BLaER1 (cell line): ENCODE measurements around the gene CFAP126.
"Not testable (repeated sequence)": the region's sequence is repeated elsewhere in the genome, so short reads cannot be mapped to it uniquely, and the experiment has no call there.

Experiments used
- H3K27ac ChIP-seq: shearing (Covaris generic); formaldehyde crosslinking; 2 replicates; pipeline ENCODE4 v1.8.1; 2022
- H3K27me3 ChIP-seq: shearing (Covaris generic); formaldehyde crosslinking; 2 replicates; pipeline ENCODE4 v1.8.1; 2022
- H3K36me3 ChIP-seq: shearing (Covaris generic); formaldehyde crosslinking; 2 replicates; pipeline ENCODE4 v1.8.1; 2022
- H3K4me1 ChIP-seq: shearing (Covaris generic); formaldehyde crosslinking; 2 replicates; pipeline ENCODE4 v1.8.1; 2022
- H3K4me2 ChIP-seq: shearing (Covaris generic); formaldehyde crosslinking; 2 replicates; pipeline ENCODE4 v1.8.1; 2022
- H3K4me3 ChIP-seq: shearing (Covaris generic); formaldehyde crosslinking; 2 replicates; pipeline ENCODE4 v1.8.1; 2022
- H3K9ac ChIP-seq: shearing (Covaris generic); formaldehyde crosslinking; 2 replicates; pipeline ENCODE4 v1.8.1; 2022
- H3K9me3 ChIP-seq: shearing (Covaris generic); formaldehyde crosslinking; 2 replicates; pipeline ENCODE4 v1.8.1; 2022
- H4K20me1 ChIP-seq: shearing (Covaris generic); formaldehyde crosslinking; 2 replicates; pipeline ENCODE4 v1.8.1; 2022
- Cebpa-rat ChIP-seq: shearing (Covaris generic); IDR thresholded peaks from 2 replicates; pipeline ENCODE4 v1.8.1; 2022

CFAP126 gene

DNA sequence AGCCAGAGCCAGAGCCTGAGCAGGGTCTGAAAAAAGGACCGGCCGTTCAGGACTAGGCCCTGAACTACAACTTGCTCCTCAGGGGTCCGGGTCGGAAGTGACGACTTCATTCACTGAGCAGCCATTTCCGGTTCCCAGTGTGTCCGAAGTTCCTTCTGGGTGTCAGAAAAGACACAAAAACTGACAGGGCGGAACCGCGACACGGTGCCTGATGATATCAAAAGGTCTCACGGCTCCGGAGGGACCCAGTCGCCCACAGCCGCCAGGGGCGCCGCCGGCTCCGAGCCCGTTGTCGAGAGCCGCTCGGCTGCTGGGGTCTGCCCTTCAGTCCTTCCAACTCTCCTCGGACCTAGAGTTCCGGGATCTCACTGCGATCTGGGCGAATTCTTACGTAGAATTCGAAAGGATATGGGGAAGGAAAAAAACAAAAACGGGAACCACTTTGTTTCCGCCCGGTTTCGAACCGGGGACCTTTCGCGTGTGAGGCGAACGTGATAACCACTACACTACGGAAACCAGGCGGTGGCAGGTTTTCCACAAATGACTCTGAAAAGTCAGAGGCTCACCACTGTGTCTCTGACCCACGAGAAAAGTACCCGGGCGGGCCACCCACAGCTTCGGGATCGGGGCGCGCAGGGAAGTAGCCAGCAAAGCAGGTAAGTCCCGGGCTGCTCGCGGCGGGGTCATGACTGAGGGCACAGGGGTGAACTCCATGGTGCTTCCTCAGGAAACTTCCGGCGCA is 31.8 kb upstream of the CFAP126 start:
- Histone ChIP-seq H3K4me3 (peak overlapping the region; percentile 77), H3K9ac (peak overlapping the region; percentile 88), H3K36me3 (no peaks in the 10 kb centered on the region), H3K4me1 (peaks cover 20% of the 10 kb centered on the region), H3K27me3 (no peaks in the 10 kb centered on the region), H3K4me2 (peak overlapping the region; percentile 81), H3K27ac (peak overlapping the region; percentile 91), H3K9me3 (no peaks in the 10 kb centered on the region), H4K20me1 (no peaks in the 10 kb centered on the region)
- TF ChIP-seq Cebpa-rat = no peak

DNA sequence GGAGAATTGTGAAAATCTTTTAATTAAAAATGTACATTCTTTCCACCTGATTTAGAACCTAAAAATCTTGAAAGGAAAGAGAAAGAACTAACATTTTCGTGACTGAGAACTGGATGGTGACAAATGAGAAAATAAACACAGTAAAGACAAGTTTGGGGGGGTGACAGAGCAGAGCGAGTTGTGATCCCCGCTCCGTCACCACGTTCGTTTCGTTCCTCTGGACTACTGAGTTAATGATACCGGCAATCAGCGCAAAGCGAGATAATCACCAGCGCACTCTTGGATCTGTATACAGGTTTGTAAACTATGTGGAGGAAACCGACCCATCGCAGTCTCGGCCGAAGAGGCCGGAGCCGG is 31.2 kb upstream of the CFAP126 start:
- H4K20me1 ChIP-seq = no peaks in the 10 kb centered on the region
- H3K27me3 ChIP-seq = no peaks in the 10 kb centered on the region
- no peak for TF ChIP-seq Cebpa-rat
- H3K4me1 ChIP-seq = peaks cover 20% of the 10 kb centered on the region
- H3K36me3 ChIP-seq = no peaks in the 10 kb centered on the region
- peak overlapping the region; percentile 81 for H3K4me2 ChIP-seq
- H3K9ac ChIP-seq = peak overlapping the region; percentile 88
- H3K9me3 ChIP-seq = no peaks in the 10 kb centered on the region
- peak overlapping the region; percentile 91 for H3K27ac ChIP-seq
- H3K4me3 ChIP-seq = peak overlapping the region; percentile 77

DNA sequence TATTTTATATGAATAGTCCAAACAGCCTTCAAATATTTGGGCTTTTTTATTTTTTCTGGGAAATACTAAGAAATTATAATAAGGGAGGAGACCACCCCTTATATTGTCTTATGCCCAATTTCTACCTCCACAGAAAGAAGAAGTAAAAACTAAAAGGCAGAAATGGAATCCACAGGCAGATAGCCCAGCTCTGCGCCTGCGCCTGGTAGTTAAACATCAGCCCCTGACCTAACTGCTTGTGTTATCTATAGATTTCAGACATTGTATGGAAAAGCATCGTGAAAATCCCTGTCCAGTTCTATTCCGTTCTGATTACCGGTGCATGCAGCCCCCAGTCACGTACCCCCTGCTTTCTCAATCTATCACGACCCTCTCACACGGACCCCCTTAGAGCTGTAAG is 29.4 kb upstream of the CFAP126 start:
- H3K36me3 ChIP-seq, H3K27me3 ChIP-seq, H3K4me3 ChIP-seq, H3K9ac ChIP-seq, H4K20me1 ChIP-seq, H3K27ac ChIP-seq, H3K9me3 ChIP-seq, H3K4me2 ChIP-seq: not testable (repeated sequence)
- H3K4me1 ChIP-seq = peaks cover 20% of the 10 kb centered on the region

DNA sequence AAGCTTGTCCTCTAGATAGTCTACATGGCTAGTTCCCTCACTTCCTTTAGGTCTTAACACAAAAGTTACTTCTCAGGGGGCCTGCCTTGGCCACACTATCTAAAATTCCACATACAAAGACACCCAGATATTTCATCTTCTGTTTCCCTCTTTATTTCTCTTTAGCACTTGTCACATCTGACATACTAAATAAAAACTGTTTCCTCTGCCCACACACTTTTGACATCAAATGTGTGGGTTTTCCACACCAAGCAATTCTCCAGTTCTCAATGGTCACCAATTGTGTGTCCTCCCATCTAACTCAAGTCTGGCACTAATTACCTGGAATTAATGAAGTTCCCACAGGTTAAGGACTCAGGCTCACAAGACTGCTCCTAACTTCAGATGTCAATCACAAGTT is 25.5 kb upstream of the CFAP126 start:
- TF ChIP-seq Cebpa-rat = no peak
- Histone ChIP-seq H3K36me3 (no peaks in the 10 kb centered on the region), H3K9me3 (no peaks in the 10 kb centered on the region), H3K4me3 (no peak overlapping the region), H3K4me2 (no peak overlapping the region), H3K4me1 (peaks cover 19% of the 10 kb centered on the region), H3K27me3 (no peaks in the 10 kb centered on the region), H3K27ac (no peak overlapping the region), H4K20me1 (no peaks in the 10 kb centered on the region), H3K9ac (no peak overlapping the region)

DNA sequence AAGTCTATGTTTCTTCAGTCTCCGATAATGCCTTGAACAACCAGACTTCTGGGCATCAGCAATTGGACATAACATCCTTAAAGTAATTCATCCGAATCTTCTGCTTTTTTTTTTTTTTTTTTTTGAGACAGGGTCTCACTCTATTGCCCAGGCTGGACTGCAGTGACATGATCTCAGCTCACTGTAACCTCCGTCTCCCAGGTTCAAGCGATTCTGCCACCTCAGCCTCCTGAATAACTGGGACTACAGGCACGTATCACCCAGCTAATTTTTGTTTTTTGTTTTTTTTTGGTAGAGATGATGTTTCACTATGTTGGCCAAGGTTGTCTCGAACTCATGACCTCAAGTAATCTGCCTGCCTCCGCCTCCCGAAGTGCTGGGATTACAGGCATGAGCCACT is 23.9 kb upstream of the CFAP126 start:
- Histone ChIP-seq H3K4me2 (no peak overlapping the region), H4K20me1 (no peaks in the 10 kb centered on the region), H3K4me3 (no peak overlapping the region), H3K27me3 (no peaks in the 10 kb centered on the region), H3K36me3 (no peaks in the 10 kb centered on the region), H3K9ac (no peak overlapping the region), H3K9me3 (no peaks in the 10 kb centered on the region), H3K27ac (no peak overlapping the region), H3K4me1 (peaks cover 17% of the 10 kb centered on the region)
- no peak for TF ChIP-seq Cebpa-rat

DNA sequence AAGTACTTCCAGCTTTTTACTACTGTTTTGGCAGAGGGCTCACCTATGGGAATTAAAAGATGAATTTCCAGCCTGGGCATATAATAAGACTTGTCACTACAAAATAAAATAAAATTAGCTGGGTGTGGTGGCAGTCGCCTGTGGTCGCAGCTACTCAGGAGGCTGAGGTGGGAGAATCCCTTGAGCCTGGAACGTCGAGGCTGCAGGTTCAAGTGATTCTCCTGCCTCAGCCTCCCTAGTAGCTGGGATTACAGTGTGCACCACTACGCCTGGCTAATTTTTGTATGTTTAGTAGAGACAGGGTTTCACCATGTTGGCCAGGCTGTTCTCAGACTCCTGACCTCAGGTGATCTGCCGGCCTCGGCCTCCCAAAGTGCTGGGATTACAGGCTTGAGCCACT is 23.5 kb upstream of the CFAP126 start:
- H3K9me3 ChIP-seq, H3K27me3 ChIP-seq, H3K36me3 ChIP-seq, H3K9ac ChIP-seq, H4K20me1 ChIP-seq, H3K4me3 ChIP-seq, H3K27ac ChIP-seq: not testable (repeated sequence)
- Histone ChIP-seq H3K4me1 (peaks cover 17% of the 10 kb centered on the region), H3K4me2 (peak overlapping the region; percentile 91)

DNA sequence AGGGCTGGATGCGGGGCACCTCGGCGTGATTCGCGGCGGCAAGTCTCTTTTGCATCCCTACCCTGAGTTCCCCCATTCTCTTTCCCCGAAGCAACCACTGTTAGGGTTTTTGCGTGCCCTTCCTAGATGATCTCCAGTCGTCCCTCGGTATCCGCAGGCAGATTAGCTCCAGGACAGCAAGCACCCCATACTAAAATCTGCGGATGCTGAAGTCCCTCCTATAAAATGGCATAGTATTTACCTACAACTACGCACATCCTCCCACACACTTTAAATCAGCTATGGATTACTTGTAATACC is 22.8 kb upstream of the CFAP126 start:
- Histone ChIP-seq H3K4me3 (peak overlapping the region; percentile 80), H3K9ac (peak overlapping the region; percentile 84), H3K27me3 (no peaks in the 10 kb centered on the region), H3K9me3 (no peaks in the 10 kb centered on the region), H3K4me1 (peaks cover 17% of the 10 kb centered on the region), H4K20me1 (no peaks in the 10 kb centered on the region), H3K36me3 (no peaks in the 10 kb centered on the region), H3K4me2 (peak overlapping the region; percentile 91), H3K27ac (peak overlapping the region; percentile 64)
- no peak for TF ChIP-seq Cebpa-rat

DNA sequence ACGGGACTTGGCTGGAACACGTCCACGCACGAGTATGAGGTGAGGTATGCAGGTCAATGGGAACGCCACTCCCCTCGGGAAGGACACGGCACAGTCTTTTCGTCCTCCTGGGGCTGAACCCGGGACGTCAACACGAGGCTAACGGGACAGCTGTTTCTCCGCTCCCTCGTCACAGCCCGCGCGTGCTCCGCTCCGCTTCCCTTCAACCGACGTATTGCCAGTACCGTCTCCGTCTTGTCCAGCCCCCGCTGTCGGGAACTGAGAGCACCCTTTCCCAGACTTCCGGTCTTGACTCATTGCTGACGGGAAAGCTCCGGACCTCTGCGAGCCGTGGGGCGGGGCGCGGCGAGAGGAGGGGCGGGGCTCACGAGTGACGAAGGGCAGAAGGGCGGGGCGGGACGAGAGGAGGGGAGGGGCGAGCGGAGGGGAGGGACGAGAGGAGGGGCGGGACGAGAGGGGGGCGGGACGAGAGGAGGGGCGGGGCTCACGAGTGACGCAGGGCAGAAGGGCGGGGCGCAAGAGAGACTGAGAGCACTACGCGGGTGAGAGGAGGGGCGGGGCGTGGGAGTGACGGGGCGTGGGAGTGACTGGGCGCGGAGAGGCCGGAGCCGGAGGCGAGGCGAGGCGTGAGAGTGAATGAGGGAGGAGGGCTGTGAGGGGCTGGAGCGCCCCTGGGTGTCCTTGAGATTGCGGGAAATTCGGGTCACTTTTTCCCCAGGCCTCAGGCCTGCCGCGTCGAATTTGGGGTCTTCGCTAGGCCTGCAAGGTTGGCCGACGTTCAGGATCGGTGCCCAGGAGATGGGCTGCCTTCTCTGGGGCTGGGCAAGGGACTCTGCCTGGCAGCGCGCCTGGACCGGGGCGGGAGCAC is 22.2 kb upstream of the CFAP126 start:
- Histone ChIP-seq H3K27ac (peak overlapping the region; percentile 75), H3K9me3 (no peaks in the 10 kb centered on the region), H3K4me2 (peak overlapping the region; percentile 91), H3K4me3 (peak overlapping the region; percentile 80), H3K27me3 (no peaks in the 10 kb centered on the region), H3K4me1 (peaks cover 17% of the 10 kb centered on the region), H4K20me1 (no peaks in the 10 kb centered on the region), H3K36me3 (no peaks in the 10 kb centered on the region), H3K9ac (peak overlapping the region; percentile 84)
- TF ChIP-seq Cebpa-rat = no peak

DNA sequence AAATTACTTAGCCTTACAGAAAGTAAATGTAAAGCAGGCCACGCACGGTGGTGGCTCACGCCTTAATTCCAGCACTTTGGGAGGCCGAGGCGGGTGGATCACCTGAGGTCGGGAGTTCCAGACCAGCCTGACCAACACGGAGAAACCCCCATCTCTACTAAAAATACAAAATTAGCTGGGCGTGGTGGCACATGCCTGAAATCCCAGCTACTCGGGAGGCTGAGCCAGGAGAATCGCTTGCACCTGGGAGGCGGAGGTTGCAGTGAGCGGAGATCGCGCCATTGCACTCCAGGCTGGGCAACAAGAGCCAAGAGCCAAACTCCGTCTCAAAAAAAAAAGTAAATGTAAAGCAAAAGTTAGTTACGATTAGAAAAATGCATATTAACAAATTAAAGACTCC is 21.5 kb upstream of the CFAP126 start:
- H3K27ac ChIP-seq = peak overlapping the region; percentile 75; the same call in 1 of the 2 replicates
- not testable (repeated sequence) for H3K36me3 ChIP-seq, H3K9ac ChIP-seq, H4K20me1 ChIP-seq, H3K27me3 ChIP-seq, H3K9me3 ChIP-seq
- H3K4me1 ChIP-seq = peaks cover 17% of the 10 kb centered on the region
- H3K4me3 ChIP-seq = peak overlapping the region; percentile 80
- peak overlapping the region; percentile 79 for H3K4me2 ChIP-seq

DNA sequence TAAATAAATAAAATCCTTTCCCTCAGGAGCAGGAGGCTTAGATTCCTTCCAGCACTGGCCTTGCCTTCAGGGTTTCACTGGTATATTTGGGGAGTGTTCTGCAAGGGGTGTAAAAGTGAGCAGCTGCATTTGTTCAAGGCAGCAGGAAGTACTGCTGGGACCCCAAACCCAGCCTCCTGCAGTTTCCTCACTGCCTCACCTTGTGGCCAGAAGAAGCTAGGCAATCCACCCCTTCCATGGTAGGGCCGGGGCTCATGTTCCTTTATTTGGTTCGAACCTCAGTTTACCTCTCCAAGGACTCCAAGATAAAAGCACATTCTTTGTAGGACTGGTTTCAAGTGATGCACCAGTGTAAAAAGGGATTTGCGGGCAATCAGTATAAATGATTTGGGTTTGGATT is 21.0 kb upstream of the CFAP126 start:
- Histone ChIP-seq H4K20me1 (no peaks in the 10 kb centered on the region), H3K4me3 (no peak overlapping the region), H3K4me2 (no peak overlapping the region), H3K4me1 (peaks cover 17% of the 10 kb centered on the region), H3K9ac (no peak overlapping the region), H3K27me3 (no peaks in the 10 kb centered on the region), H3K27ac (no peak overlapping the region), H3K36me3 (no peaks in the 10 kb centered on the region), H3K9me3 (no peaks in the 10 kb centered on the region)
- no peak for TF ChIP-seq Cebpa-rat
